SK-N-SH treated with all-trans-retinoic acid at 6 μM for 48 hours (cell line): ENCODE data around the gene EPM2A.

Source experiments
- ATAC-seq: fragments of 200-7000 bp; cut with Tn5 transposase; 3 replicates; pipeline ENCODE4 v1.9.1; 2020; ENCODE audit warnings: mild to moderate bottlenecking, moderate library complexity
- ARNTL ChIP-seq: fragments of 450-650 bp; formaldehyde crosslinking; IDR thresholded peaks from 2 replicates; pipeline ENCODE4 v1.5.0; 2020; ENCODE audit warnings: low read depth, mild to moderate bottlenecking, moderate library complexity, borderline replicate concordance
- BACH2 ChIP-seq: fragments of 250-450 bp; sonication (Bioruptor Pico); IDR thresholded peaks from 2 replicates; pipeline ENCODE4 v1.9.0; 2021; ENCODE audit warnings: mild to moderate bottlenecking, borderline replicate concordance
- CREB5 ChIP-seq: fragments of 250-450 bp; sonication (Bioruptor Pico); IDR thresholded peaks from 2 replicates; pipeline ENCODE4 v1.5.1; 2020; ENCODE audit warnings: low read depth, mild to moderate bottlenecking, moderate library complexity
- CSDC2 ChIP-seq: fragments of 250-450 bp; sonication (Bioruptor Pico); IDR thresholded peaks from 2 replicates; pipeline ENCODE4 v1.5.0; 2020; ENCODE audit warnings: mild to moderate bottlenecking, moderate library complexity
- GLIS3 ChIP-seq: fragments of 250-450 bp; sonication (Bioruptor Pico); IDR thresholded peaks from 2 replicates; pipeline ENCODE4 v1.5.0; 2020; ENCODE audit warnings: mild to moderate bottlenecking, moderate library complexity
- POU6F1 ChIP-seq: fragments of 250-450 bp; sonication (Bioruptor Pico); IDR thresholded peaks from 2 replicates; pipeline ENCODE4 v1.8.0; 2021; ENCODE audit warnings: low read depth, mild to moderate bottlenecking, moderate library complexity, borderline replicate concordance
- PPARA ChIP-seq: fragments of 250-450 bp; sonication (Bioruptor Pico); IDR thresholded peaks from 2 replicates; pipeline ENCODE4 v1.5.0; 2020; ENCODE audit warnings: mild to moderate bottlenecking, borderline replicate concordance
- RARB ChIP-seq: fragments of 250-450 bp; sonication (Bioruptor Pico); IDR thresholded peaks from 2 replicates; pipeline ENCODE4 v1.8.0; 2021; ENCODE audit warnings: mild to moderate bottlenecking, moderate library complexity
- SNAI2 ChIP-seq: fragments of 250-450 bp; sonication (Bioruptor Pico); IDR thresholded peaks from 2 replicates; pipeline ENCODE4 v1.5.0; 2020; ENCODE audit warnings: mild to moderate bottlenecking, moderate library complexity
- TCF4 ChIP-seq: fragments of 250-450 bp; sonication (Bioruptor Pico); IDR thresholded peaks from 2 replicates; pipeline ENCODE4 v1.8.0; 2021; ENCODE audit warnings: mild to moderate bottlenecking, moderate library complexity, borderline replicate concordance
- TOX ChIP-seq: fragments of 250-450 bp; sonication (Bioruptor Pico); IDR thresholded peaks from 2 replicates; pipeline ENCODE4 v1.8.0; 2021; ENCODE audit warnings: mild to moderate bottlenecking, moderate library complexity, borderline replicate concordance
- TSHZ2 ChIP-seq: fragments of 250-450 bp; sonication (Bioruptor Pico); IDR thresholded peaks from 2 replicates; pipeline ENCODE4 v1.5.0; 2020; ENCODE audit warnings: mild to moderate bottlenecking, moderate library complexity
- ZC3H10 ChIP-seq: fragments of 250-450 bp; sonication (Bioruptor Pico); IDR thresholded peaks from 2 replicates; pipeline ENCODE4 v1.5.1; 2021; ENCODE audit warnings: mild to moderate bottlenecking, moderate library complexity
- ZFP3 ChIP-seq: fragments of 250-450 bp; sonication (Bioruptor Pico); IDR thresholded peaks from 2 replicates; pipeline ENCODE4 v1.5.0; 2020; ENCODE audit warnings: mild to moderate bottlenecking, moderate library complexity
- ZFP30 ChIP-seq: fragments of 450-650 bp; formaldehyde crosslinking; IDR thresholded peaks from 2 replicates; pipeline ENCODE4 v1.5.0; 2022; ENCODE audit warnings: mild to moderate bottlenecking, moderate library complexity
- ZNF70 ChIP-seq: fragments of 450-650 bp; formaldehyde crosslinking; IDR thresholded peaks from 2 replicates; pipeline ENCODE4 v1.5.0; 2020; ENCODE audit warnings: mild to moderate bottlenecking, moderate library complexity
- ZNF8 ChIP-seq: fragments of 450-650 bp; formaldehyde crosslinking; IDR thresholded peaks from 2 replicates; pipeline ENCODE4 v1.5.0; 2020; ENCODE audit warnings: mild to moderate bottlenecking, moderate library complexity
- TF ChIP-seq, protein P1 (sequence below): fragments of 250-450 bp; sonication (Bioruptor Pico); IDR thresholded peaks from 2 replicates; pipeline ENCODE4 v1.8.0; 2020; ENCODE audit warnings: mild to moderate bottlenecking, moderate library complexity, borderline replicate concordance

Gene EPM2A

DNA sequence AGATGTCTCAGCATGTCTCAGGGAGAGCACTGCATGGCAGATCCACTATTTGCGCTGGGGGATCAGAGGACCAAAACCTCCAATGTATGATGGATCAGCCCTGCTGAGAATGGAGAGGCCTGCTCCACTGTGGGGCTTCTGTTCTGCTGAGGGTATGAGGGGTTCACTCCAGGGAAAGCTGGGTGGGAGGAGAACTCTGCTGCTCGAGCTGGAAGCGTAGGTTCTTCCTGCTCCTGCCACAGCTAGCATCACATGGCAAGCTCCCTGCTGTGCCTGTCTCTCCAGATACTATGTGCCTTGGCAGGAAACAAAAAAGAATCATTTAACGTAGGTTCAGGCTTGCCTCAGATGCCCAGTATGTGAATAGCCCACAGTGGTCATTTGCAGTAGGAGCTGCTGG lies 105.8 kb downstream of the EPM2A start:
- ATAC-seq, result no peak
- TF ChIP-seq ZFP30 (CRISPR knock-in tag) (no peak), CSDC2 (no peak), ZC3H10 (no peak), TOX (CRISPR knock-in tag) (no peak)

DNA sequence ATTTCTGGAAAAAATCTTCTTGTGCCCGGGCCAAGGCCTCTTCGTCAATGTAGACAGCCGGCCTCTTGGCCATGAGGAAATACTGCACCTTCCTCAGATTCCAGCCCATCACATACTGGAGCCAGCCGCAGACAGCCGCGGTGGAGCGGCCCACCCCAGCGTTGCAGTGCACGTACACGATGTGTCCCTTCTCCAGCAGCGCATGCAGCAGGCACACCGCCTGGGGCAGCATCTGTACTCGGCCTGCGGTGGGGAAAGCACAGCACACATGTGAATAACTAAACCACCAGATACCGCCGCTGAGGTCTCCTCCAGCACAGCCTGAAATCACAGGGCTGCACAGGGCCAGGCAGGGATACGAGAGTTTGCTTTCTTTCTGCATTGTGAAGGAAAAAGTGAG lies 107.9 kb downstream of the EPM2A start:
- TF ChIP-seq ARNTL (CRISPR knock-in tag), result no peak
- no peak for TF ChIP-seq BACH2 (CRISPR knock-in tag)
- no peak for TF ChIP-seq PPARA (CRISPR knock-in tag)
- no peak for TF ChIP-seq TCF4 (CRISPR knock-in tag)
- no peak for TF ChIP-seq GLIS3 (CRISPR knock-in tag)
- TF ChIP-seq, all 23 proteins: peak for 0
- no peak for ATAC-seq

GRCh38 chr6:145626857-145627256 lies 108.5 kb downstream of the EPM2A start:
- TF ChIP-seq POU6F1 (CRISPR knock-in tag), result no peak
- no peak for ATAC-seq

DNA sequence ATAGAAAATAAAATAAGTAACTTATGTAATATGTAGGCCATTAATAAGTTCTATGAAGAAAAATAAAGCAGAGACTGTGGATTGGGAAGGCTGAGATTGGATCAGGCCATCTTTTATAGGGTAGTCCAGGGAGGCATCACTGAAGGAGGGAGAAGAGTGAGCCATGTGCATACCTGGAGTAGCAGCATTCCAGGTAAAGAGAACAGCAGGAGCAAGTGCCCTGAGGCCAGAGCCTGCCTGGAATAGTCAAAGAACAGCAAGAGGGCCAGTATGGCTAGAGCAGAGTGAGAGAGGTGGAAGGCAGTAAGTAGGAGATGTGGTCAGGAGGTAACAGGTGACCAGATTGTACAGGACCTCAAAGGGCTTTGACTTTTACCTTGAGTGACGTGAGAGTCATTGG lies 112.1 kb downstream of the EPM2A start:
- TF ChIP-seq PPARA (CRISPR knock-in tag) (no peak), ZNF70 (CRISPR knock-in tag) (no peak), BACH2 (CRISPR knock-in tag) (no peak), TOX (CRISPR knock-in tag) (no peak), RARB (no peak), ZFP3 (CRISPR knock-in tag) (no peak), SNAI2 (no peak), POU6F1 (CRISPR knock-in tag) (no peak), ZFP30 (CRISPR knock-in tag) (no peak)
- TF ChIP-seq, all 23 proteins: peak for 0
- ATAC-seq, result no peak

DNA sequence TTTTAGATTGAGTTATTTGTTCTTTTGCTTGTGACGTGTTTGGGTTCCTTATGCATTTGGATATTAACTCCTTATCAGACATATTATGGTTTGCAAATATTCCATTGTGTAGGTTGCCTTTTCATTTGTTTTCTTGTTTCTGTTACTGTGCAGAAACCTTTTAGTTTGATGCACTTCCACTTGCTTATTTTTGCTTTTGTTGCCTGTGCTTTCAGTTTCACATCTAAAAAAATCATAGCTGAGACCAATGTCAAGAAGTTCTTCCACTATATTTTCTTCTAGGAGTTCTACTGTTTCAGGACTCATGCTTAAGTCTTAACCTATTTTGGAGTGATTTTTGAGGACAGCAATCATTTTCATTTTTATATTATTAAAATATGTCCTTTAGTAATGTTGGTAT lies 113.5 kb downstream of the EPM2A start:
- no peak for ATAC-seq
- TF ChIP-seq CSDC2 (no peak), CREB5 (CRISPR knock-in tag) (no peak), POU6F1 (CRISPR knock-in tag) (no peak), ZNF8 (no peak), TSHZ2 (no peak), ARNTL (CRISPR knock-in tag) (no peak)
- TF ChIP-seq, protein P1, sequence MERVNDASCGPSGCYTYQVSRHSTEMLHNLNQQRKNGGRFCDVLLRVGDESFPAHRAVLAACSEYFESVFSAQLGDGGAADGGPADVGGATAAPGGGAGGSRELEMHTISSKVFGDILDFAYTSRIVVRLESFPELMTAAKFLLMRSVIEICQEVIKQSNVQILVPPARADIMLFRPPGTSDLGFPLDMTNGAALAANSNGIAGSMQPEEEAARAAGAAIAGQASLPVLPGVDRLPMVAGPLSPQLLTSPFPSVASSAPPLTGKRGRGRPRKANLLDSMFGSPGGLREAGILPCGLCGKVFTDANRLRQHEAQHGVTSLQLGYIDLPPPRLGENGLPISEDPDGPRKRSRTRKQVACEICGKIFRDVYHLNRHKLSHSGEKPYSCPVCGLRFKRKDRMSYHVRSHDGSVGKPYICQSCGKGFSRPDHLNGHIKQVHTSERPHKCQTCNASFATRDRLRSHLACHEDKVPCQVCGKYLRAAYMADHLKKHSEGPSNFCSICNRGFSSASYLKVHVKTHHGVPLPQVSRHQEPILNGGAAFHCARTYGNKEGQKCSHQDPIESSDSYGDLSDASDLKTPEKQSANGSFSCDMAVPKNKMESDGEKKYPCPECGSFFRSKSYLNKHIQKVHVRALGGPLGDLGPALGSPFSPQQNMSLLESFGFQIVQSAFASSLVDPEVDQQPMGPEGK (CRISPR knock-in tag), result no peak
